NCI-H1417 treated with DMSO at 0.1 percent for 48 hours (cell line): ENCODE data around the gene FHOD3.
"Not testable (repeated sequence)": the region's sequence is repeated elsewhere in the genome, so short reads cannot be mapped to it uniquely, and the experiment has no call there.

Source experiments
- DNase-seq: peaks from one replicate; lab custom pipeline; 2025; lab: John Stamatoyannopoulos, UW

The FHOD3 gene

GRCh38 chr18:36711014-36711725, 413.7 kb downstream of the FHOD3 start:
- no peak for DNase-seq

- no peak for DNase-seq
Observed at GRCh38 chr18:36711813-36712444, 414.4 kb downstream of the FHOD3 start.

- no peak for DNase-seq
Observed at GRCh38 chr18:36714476-36714875, 417.0 kb downstream of the FHOD3 start.

GRCh38 chr18:36717422-36718110, 420.1 kb downstream of the FHOD3 start:
- no peak for DNase-seq

- no peak for DNase-seq
Observed at GRCh38 chr18:36718705-36719328, 421.3 kb downstream of the FHOD3 start.

GRCh38 chr18:36719630-36720029, 422.1 kb downstream of the FHOD3 start:
- DNase-seq = no peak

- not testable (repeated sequence) for DNase-seq
Observed at GRCh38 chr18:36721351-36721750, 423.8 kb downstream of the FHOD3 start.

- DNase-seq = no peak
Observed at GRCh38 chr18:36724169-36724568, 426.7 kb downstream of the FHOD3 start.

- no peak for DNase-seq
Observed at GRCh38 chr18:36724591-36725001, 427.1 kb downstream of the FHOD3 start.

GRCh38 chr18:36728345-36728744, 430.8 kb downstream of the FHOD3 start:
- DNase-seq = no peak

GRCh38 chr18:36729197-36729596, 431.7 kb downstream of the FHOD3 start:
- no peak for DNase-seq

- no peak for DNase-seq
Observed at GRCh38 chr18:36732264-36732663, 434.8 kb downstream of the FHOD3 start.

- no peak for DNase-seq
Observed at GRCh38 chr18:36733150-36733549, 435.6 kb downstream of the FHOD3 start.

GRCh38 chr18:36734596-36734995, 437.1 kb downstream of the FHOD3 start:
- no peak for DNase-seq

GRCh38 chr18:36735130-36735529, 437.6 kb downstream of the FHOD3 start:
- DNase-seq = no peak

GRCh38 chr18:36736094-36736493, 438.6 kb downstream of the FHOD3 start:
- DNase-seq = no peak

- no peak for DNase-seq
Observed at GRCh38 chr18:36737316-36737715, 439.8 kb downstream of the FHOD3 start.

- DNase-seq = no peak
Observed at GRCh38 chr18:36744261-36744876, 446.9 kb downstream of the FHOD3 start.

- no peak for DNase-seq
Observed at GRCh38 chr18:36745219-36745975, 447.9 kb downstream of the FHOD3 start.

GRCh38 chr18:36752929-36753865, 455.7 kb downstream of the FHOD3 start:
- no peak for DNase-seq
